ENCODE results near the gene SH3BP2.
"Not testable (repeated sequence)": the region's sequence is repeated elsewhere in the genome, so short reads cannot be mapped to it uniquely, and the experiment has no call there.

SH3BP2 gene

GRCh38 chr4:2757426-2757825 lies 35.5 kb upstream of the SH3BP2 start:
- no peak for ATAC-seq
- TF ChIP-seq CSDC2 (CRISPR knock-in tag; IDR thresholded peaks at IDR 0.05) (no peak), CREB5 (CRISPR knock-in tag; IDR thresholded peaks at IDR 0.05; ENCODE audit: low read depth) (no peak), ZFP3 (CRISPR knock-in tag; IDR thresholded peaks at IDR 0.05) (no peak), SNAI2 (CRISPR knock-in tag; IDR thresholded peaks at IDR 0.05) (no peak), POU6F1 (CRISPR knock-in tag; IDR thresholded peaks at IDR 0.05; ENCODE audit: borderline replicate concordance, low read depth) (no peak)

- no peak for ATAC-seq
- TF ChIP-seq ZNF8 (CRISPR knock-in tag; IDR thresholded peaks at IDR 0.05): no peak
- TF ChIP-seq TCF4 (CRISPR knock-in tag; IDR thresholded peaks at IDR 0.05; ENCODE audit: borderline replicate concordance): no peak
- TF ChIP-seq PATZ1 (CRISPR knock-in tag; IDR thresholded peaks at IDR 0.05; ENCODE audit: borderline replicate concordance): no peak
- no peak for TF ChIP-seq RARB (CRISPR knock-in tag; IDR thresholded peaks at IDR 0.05)
- TF ChIP-seq CSDC2 (CRISPR knock-in tag; IDR thresholded peaks at IDR 0.05): no peak
- no peak for TF ChIP-seq CSRNP3 (CRISPR knock-in tag; IDR thresholded peaks at IDR 0.05)
- TF ChIP-seq OSR1 (CRISPR knock-in tag; IDR thresholded peaks at IDR 0.05): no peak
- no peak for TF ChIP-seq ZFP3 (CRISPR knock-in tag; IDR thresholded peaks at IDR 0.05)
- no peak for TF ChIP-seq SNAI2 (CRISPR knock-in tag; IDR thresholded peaks at IDR 0.05)
Measured at GRCh38 chr4:2761035-2761923, 31.6 kb upstream of the SH3BP2 start.

- no peak for TF ChIP-seq RARB (CRISPR knock-in tag; IDR thresholded peaks at IDR 0.05)
- no peak for TF ChIP-seq ZFP30 (CRISPR knock-in tag; IDR thresholded peaks at IDR 0.05)
- TF ChIP-seq ZNF8 (CRISPR knock-in tag; IDR thresholded peaks at IDR 0.05): no peak
- no peak for TF ChIP-seq ESRRG (CRISPR knock-in tag; IDR thresholded peaks at IDR 0.05)
- ATAC-seq: no peak
Measured at GRCh38 chr4:2762048-2762447, 30.8 kb upstream of the SH3BP2 start.

GRCh38 chr4:2762486-2763370 lies 30.2 kb upstream of the SH3BP2 start:
- not testable (repeated sequence) for ATAC-seq

GRCh38 chr4:2763511-2763967 lies 29.3 kb upstream of the SH3BP2 start:
- ATAC-seq: no peak
- TF ChIP-seq ZNF8 (CRISPR knock-in tag; IDR thresholded peaks at IDR 0.05): no peak
- TF ChIP-seq TCF4 (CRISPR knock-in tag; IDR thresholded peaks at IDR 0.05; ENCODE audit: borderline replicate concordance): no peak
- no peak for TF ChIP-seq ARNTL (CRISPR knock-in tag; IDR thresholded peaks at IDR 0.05; ENCODE audit: borderline replicate concordance, low read depth)
- TF ChIP-seq ZNF565 (CRISPR knock-in tag; conservative IDR thresholded peaks at IDR 0.05; ENCODE audit: low read depth): no peak
- no peak for TF ChIP-seq ZNF70 (CRISPR knock-in tag; IDR thresholded peaks at IDR 0.05)
- no peak for TF ChIP-seq RARB (CRISPR knock-in tag; IDR thresholded peaks at IDR 0.05)
- no peak for TF ChIP-seq GLIS3 (CRISPR knock-in tag; IDR thresholded peaks at IDR 0.05)
- no peak for TF ChIP-seq PATZ1 (CRISPR knock-in tag; IDR thresholded peaks at IDR 0.05; ENCODE audit: borderline replicate concordance)
- no peak for TF ChIP-seq ZFP30 (CRISPR knock-in tag; IDR thresholded peaks at IDR 0.05)
- TF ChIP-seq POU6F1 (CRISPR knock-in tag; IDR thresholded peaks at IDR 0.05; ENCODE audit: borderline replicate concordance, low read depth): no peak
- TF ChIP-seq CSRNP3 (CRISPR knock-in tag; IDR thresholded peaks at IDR 0.05): no peak

Measured in SK-N-SH treated with all-trans-retinoic acid at 6 μM for 48 hours (cell line).